GM21360 (cell line): ENCODE results near the gene GSTA4.
"Not testable (repeated sequence)": the region's sequence is repeated elsewhere in the genome, so short reads cannot be mapped to it uniquely, and the experiment has no call there.

Source experiments
- ATAC-seq: cut with Tn5 transposase; IDR thresholded peaks from one replicate; pipeline ENCODE4 v1.9.1; 2021; ENCODE audit warnings: mild to moderate bottlenecking, moderate library complexity; ENCODE audit not compliant: unreplicated experiment

The GSTA4 gene

GRCh38 chr6:52976591-52977035 is 18.5 kb downstream of the GSTA4 start:
- ATAC-seq: peak; percentile 94

- ATAC-seq: no peak
Measured at GRCh38 chr6:52976149-52976548, 18.9 kb downstream of the GSTA4 start.

DNA sequence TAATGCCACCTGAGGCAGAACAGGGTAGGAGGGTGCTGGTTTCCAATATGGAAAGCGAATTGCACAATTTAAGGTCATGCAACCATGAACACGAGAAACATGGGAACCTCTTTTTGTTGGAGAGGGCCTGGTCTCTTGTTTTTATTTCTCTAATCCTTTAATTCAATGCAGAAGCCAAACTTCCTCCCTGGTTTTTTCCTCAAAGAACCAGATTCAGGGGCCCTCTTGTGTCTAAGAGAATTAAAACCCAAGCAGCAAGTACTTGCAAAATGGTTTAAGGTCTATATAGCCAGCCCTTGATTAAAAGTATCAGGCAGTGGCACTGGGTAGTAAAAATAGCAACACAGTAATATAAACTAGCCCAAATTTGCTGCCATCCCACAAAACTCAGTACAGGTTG is 19.5 kb downstream of the GSTA4 start:
- ATAC-seq: no peak

- ATAC-seq: no peak
Measured at GRCh38 chr6:52972989-52973388, 22.1 kb downstream of the GSTA4 start.

- ATAC-seq: no peak
Measured at GRCh38 chr6:52969359-52969758, 25.7 kb downstream of the GSTA4 start.

DNA sequence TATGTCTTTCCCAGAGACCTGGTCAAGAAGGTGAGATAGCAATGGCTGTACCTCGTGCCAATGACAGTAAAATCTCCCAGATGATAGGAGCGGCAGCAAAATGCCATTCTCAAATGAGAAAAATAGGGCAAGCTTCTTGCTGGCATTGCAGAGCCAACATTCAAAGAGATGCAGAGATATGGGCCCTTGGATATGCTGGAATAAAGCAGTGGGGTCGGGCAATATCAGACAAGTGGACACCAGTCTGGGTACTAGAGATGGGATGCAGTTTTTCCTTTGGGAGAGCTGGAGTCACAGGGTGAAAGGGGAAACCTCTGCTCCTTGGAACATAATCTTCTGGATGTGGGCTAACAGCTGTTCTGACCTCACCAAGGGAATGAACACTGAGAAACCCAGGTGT is 29.0 kb downstream of the GSTA4 start:
- ATAC-seq: no peak

DNA sequence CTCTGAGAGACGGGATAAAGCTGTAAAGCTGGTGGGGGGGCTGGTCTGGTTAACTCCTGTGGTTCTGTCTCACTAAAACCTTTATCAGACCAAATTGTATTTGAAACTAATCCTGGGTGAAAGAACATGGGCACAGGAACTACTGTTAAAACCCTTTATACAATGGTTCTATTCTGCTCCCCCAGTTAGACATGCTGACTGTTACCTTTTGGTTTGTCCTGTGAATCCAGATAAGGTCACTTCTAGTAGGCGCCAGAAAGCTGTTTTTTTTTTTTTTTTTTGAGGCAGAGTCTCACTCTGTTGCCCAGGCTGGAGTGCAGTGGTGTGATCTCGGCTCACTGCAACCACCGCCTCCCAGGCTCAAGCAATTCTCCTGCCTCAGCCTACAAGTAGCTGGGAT is 29.7 kb downstream of the GSTA4 start:
- ATAC-seq: no peak

GRCh38 chr6:52964318-52964717 is 30.8 kb downstream of the GSTA4 start:
- ATAC-seq: no peak

GRCh38 chr6:52962701-52963100 is 32.4 kb downstream of the GSTA4 start:
- no peak for ATAC-seq

- not testable (repeated sequence) for ATAC-seq
Measured at GRCh38 chr6:52961022-52961421, 34.1 kb downstream of the GSTA4 start.

- ATAC-seq: not testable (repeated sequence)
Measured at GRCh38 chr6:52960211-52960610, 34.9 kb downstream of the GSTA4 start.

GRCh38 chr6:52958546-52959255 is 36.4 kb downstream of the GSTA4 start:
- ATAC-seq: no peak

DNA sequence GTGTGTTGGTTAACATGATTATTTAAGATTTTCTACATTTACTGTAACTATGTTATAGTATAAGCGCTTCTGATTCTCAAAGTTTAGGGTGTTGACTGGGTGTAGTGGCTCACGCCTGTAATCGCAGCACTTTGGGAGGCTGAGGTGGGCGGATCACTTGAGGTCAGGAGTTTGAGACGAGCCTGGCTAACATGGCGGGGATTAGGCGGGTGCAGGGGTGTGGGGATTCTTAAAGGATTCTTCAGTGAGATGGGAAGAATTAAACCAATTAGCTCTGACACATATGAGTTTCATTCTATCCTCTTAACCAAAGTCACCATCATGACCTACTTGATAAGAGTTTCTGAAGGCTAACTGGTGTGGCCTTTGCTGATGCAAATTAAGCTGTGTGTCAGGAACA is 39.2 kb downstream of the GSTA4 start:
- no peak for ATAC-seq

- ATAC-seq: no peak
Measured at GRCh38 chr6:52953911-52954839, 40.9 kb downstream of the GSTA4 start.

DNA sequence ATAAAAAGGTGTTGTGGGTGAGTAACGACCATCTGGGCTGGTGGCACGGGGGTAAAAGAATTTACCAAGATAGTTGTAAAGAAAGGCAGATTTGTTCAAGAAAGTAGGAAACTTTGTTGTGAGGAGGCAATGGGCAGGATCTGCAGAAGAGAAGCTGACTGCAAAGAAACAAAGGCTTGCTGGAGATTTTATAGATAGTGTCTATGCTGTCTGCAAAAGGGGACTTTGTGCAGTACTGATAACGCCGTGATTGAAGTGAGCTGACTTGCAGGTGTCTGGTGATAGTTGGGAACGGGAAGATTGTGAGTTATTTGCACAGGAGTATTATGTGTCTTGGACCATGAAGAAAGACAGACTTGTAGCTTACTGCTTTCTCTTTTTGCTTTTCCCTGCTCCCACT is 48.8 kb downstream of the GSTA4 start:
- ATAC-seq: no peak

- ATAC-seq: not testable (repeated sequence)
Measured at GRCh38 chr6:52942821-52943220, 52.3 kb downstream of the GSTA4 start.

DNA sequence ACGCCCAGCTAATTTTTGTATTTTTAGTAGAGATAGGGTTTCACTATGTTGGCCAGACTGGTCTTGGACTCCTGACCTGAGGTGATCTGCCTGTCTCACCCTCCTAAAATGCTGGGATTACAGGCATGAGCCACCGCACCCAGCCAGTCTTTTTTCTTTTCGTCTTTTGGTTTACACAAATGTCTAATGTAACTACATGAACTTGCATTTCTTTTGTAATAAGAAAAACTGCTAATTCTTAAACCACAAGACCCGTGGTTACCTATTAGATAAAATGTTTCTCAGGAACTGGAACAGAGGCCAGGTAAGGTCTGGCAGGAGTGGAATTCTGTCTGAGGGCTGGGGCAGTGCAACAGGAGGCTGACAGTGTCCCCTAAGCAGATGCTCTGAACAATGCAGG is 52.9 kb downstream of the GSTA4 start:
- ATAC-seq: no peak

- ATAC-seq: no peak
Measured at GRCh38 chr6:52937908-52938307, 57.2 kb downstream of the GSTA4 start.

DNA sequence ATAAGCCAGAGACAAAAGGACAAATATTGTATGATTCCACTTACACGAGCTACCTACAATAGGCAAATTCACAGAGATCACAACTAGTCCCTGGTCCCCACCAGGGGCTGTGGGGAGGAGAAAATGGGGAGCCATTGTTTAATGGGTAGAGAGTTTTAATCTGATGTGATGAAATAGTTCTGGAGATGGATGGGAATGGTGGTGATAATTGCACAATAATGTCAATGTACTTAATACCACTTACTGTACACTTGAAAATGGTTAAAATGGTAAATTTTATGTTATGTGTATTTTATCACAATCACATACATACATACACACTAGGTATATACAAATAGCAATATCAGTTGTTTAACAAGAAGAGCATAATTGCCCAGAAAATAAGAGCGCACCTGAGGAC is 61.3 kb downstream of the GSTA4 start:
- ATAC-seq: no peak

GRCh38 chr6:52931351-52931750 is 63.7 kb downstream of the GSTA4 start:
- no peak for ATAC-seq

DNA sequence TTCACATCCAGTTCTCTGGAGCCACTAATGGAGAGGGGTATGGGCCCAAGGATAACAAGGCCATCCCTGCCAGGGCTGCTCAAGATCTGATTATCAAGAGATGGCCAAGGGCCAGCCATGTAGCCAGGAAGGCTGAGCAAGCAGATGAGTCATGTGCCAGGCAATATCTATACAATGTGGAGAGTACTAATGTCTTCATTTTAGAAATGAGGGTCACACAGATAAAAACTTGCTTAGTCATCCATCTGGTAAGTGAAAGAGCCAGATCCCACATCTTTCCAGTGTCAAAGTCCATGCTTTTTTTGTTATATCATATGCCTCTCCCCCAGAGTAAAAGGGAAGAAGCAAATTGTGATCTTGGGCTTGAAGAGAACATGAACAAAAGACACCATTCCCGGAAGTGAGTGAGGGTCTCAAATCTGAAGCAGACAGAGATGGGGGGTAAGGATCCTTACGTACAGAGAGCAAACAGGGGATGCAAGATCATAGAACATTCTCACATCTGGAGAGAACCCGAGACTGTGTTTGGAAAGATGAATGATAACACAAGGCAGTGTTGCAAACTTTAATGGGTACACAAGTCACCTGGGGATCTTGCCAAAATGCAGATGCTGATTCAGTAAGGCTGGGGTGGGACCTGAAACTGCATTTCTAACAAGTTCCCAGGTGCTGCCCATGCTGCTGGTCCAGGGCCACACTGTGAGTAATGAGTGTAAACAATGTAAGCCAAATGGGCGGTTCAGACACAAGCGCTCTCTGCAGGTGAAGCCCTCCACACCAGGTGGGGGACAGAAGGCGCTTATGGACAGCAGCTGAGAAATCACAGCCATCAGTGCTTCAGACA is 65.5 kb downstream of the GSTA4 start:
- no peak for ATAC-seq
